Stimulated activated CD4-positive, alpha-beta T cell treated with anti-CD3 and anti-CD28 coated beads, Interleukin-4, amount 100 ng/mL, for 4 hours (primary cell): ENCODE results near the gene SH3BP4.

Experiments
- DNase-seq, 2 experiments: peaks; one replicate each; pipeline ENCODE4 v3.0.0-alpha.2; 2020

Gene SH3BP4

DNA sequence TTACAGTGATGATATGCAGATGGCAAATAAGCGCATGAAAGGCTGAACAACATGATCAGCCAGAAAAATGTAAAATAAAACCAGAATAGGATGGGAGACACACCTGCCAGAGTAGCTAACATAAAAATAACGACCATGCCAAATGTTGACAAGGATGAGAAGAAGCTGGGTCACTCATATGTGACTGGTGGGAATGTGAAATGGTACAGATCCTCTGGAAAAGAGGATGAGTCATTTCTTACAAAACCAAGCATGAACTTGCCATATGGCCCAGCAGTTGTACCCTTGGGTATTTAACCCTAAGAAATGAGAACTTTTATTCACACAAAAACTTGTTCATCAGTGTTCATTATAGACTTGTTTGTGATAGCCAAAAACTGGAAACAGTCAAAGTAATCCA is 143.8 kb downstream of the SH3BP4 start:
- DNase-seq = no peak

DNA sequence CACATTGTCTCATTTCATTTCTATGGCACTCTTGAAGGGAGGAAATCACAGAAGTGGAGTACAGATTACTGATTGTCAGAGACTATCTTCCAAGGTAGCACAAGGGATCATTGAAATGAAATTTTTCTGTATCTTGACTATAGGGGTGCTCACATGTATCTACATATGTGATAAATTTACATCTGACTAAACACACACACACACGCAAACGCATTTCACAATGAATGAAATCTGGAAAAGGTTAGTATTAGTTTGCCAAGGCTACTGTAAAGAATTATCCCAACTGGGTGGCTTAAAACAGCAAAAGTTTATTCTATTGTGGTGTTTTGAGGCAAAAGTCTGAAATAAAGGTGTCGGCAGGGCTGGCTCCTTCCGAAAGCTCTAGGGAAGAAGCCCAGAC is 144.6 kb downstream of the SH3BP4 start:
- no peak for DNase-seq

DNA sequence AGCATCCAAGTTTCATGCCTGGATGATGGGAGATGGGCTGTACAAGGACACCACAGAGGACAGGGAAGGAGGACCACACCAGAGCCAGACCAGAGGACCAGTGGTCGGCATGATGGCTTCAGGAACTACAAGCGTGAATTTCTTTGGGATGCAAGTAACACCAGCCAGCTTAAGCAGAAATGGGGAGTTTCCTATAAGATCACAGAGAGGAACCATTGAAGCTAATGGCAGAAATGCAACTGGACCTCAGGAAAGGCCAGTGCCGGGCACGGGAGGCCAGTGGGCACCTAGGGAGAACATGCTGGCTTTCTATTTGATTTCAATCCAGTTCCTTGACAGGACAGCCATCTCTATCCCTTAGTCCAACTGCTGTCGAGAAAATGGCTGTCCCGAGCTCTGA is 145.4 kb downstream of the SH3BP4 start:
- DNase-seq = no peak

DNA sequence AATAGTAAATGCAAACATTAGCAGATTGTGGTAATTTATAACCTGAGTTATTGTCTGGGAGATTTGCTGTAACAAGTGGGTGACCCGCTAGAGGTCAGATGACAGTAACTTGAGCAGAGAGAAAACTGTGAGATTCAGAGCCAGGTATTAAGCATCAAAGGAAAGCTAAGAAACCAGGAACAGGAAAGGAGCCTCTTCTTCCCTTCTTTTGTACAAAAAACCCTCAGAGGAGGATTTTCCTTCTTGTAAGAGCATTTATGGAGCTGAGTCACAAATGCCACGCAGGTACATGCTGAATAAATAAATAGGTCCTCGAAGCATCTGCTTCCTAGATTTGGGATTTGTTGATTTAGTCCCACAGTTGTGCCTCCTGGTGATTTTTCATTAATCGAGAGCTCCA is 146.5 kb downstream of the SH3BP4 start:
- DNase-seq = no peak

DNA sequence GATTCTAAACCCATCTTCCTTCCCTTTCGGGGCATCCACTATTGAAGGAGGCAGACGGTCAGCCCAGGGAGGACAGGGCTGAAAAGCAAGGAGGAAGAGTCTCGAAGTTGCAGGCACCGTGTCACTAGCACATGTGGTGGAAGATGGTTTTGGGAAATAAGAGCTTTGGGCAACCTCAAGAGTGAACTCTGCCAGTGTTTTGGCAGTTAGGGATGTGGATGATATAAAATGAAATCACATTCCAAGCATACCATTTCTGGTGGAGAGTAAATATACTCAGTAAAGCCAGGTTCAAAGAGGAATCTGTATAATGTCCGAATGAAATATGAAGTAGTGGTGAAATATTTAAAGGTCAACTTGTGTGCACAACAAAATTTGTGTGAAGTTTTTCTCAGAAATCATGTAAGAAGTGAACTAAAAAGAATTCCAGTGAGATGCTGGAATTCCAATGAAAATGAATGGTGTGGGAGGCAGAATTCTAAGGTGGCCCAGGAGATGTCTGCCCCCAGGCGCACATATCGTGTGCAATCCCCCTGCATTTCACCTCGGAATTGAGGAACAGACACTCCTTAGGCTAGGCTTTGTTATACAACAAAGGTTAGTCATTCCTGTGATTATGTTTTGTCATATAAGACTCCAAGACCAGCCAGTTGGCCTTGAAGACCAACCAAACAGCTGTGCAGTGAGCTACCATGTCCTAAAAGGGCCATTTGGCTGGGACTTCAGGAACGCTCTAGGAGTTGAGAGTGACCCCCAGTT is 147.1 kb downstream of the SH3BP4 start:
- DNase-seq = no peak

DNA sequence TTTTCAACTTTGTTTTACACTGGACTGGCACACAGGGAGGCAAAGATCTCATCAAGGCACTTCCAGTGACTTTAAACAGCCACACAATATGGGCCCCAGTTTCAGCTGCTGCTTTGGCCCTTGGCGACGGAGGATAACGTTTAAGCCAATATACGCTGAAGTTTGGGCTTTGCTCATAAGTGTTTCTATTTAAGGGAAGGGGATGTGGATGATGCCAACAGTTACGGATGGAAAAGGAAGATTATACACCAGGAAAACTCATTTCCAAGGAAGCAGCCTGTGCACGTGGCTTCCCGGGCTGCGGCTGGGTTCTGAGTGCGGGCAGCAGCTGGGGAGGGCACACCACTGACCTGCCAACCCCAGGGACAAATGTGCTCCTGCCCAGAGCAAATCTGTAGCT is 151.1 kb downstream of the SH3BP4 start:
- no peak for DNase-seq
